Measurements from ENCODE around the gene RPL31.

The RPL31 gene

GRCh38 chr2:100992262-100992661, 9.8 kb upstream of the RPL31 start:
- no peaks in the 10 kb centered on the region for H3K36me3 ChIP-seq (ENCODE audit: control insufficient read depth, low read length)
- no peak overlapping the region for H3K27ac ChIP-seq (ENCODE audit: low read depth, low read length)
- no peaks in the 10 kb centered on the region for H4K20me1 ChIP-seq (ENCODE audit: control insufficient read depth, insufficient read depth, low read depth, low read length)
- H3K4me3 ChIP-seq (ENCODE audit: low read length), result no peak overlapping the region
- H3K27me3 ChIP-seq (ENCODE audit: control insufficient read depth, low read length), result no peaks in the 10 kb centered on the region
- H3K9me3 ChIP-seq (ENCODE audit: control insufficient read depth, insufficient read depth, low read length), result no peaks in the 10 kb centered on the region
- H3F3A ChIP-seq (ENCODE audit: control insufficient read depth, insufficient read depth), result no peaks in the 10 kb centered on the region
- TF ChIP-seq EZH2phosphoT487 (IDR thresholded peaks at IDR 0.05; ENCODE audit: borderline replicate concordance, low read length), result no peak
- TF ChIP-seq, protein P1, sequence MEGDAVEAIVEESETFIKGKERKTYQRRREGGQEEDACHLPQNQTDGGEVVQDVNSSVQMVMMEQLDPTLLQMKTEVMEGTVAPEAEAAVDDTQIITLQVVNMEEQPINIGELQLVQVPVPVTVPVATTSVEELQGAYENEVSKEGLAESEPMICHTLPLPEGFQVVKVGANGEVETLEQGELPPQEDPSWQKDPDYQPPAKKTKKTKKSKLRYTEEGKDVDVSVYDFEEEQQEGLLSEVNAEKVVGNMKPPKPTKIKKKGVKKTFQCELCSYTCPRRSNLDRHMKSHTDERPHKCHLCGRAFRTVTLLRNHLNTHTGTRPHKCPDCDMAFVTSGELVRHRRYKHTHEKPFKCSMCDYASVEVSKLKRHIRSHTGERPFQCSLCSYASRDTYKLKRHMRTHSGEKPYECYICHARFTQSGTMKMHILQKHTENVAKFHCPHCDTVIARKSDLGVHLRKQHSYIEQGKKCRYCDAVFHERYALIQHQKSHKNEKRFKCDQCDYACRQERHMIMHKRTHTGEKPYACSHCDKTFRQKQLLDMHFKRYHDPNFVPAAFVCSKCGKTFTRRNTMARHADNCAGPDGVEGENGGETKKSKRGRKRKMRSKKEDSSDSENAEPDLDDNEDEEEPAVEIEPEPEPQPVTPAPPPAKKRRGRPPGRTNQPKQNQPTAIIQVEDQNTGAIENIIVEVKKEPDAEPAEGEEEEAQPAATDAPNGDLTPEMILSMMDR (IDR thresholded peaks at IDR 0.05; ENCODE audit: low read depth, low read length, poor library complexity, severe bottlenecking), result no peak
- H3K9me2 ChIP-seq (replicated peaks; ENCODE audit: control insufficient read depth, low read length), result no peaks in the 10 kb centered on the region
- no peaks in the 10 kb centered on the region for H3K79me2 ChIP-seq (ENCODE audit: control insufficient read depth, low read length)
- H3K4me2 ChIP-seq (ENCODE audit: low read length), result no peak overlapping the region
- H3K4me1 ChIP-seq (ENCODE audit: control insufficient read depth, low read length), result no peaks in the 10 kb centered on the region

DNA sequence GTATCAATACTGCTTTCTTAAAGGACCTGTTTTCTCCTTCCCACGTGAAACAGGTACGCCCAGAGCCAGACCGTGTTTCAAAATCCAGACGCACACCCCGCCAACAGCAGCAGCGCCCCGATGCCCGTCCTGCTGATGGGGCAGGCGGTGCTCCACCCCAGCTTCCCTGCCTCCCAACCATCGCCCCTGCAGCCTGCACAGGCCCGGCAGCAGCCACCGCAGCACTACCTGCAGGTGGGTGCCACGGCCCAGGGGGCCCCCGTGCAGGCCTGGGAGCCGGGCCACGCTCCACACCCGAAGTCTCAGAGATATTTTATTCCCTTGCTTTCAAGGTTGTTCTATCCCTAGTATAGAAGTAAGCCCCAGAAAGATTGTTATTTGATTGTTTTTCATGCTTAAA, 8.8 kb upstream of the RPL31 start:
- TF ChIP-seq, protein P1 (IDR thresholded peaks at IDR 0.05; ENCODE audit: low read depth, low read length, poor library complexity, severe bottlenecking), result no peak
- no peak for TF ChIP-seq EZH2phosphoT487 (IDR thresholded peaks at IDR 0.05; ENCODE audit: borderline replicate concordance, low read length)
- Histone ChIP-seq H3K9me2 (replicated peaks; ENCODE audit: control insufficient read depth, low read length) (no peaks in the 10 kb centered on the region), H3K4me2 (ENCODE audit: low read length) (no peak overlapping the region), H3K27ac (ENCODE audit: low read depth, low read length) (no peak overlapping the region), H4K20me1 (ENCODE audit: control insufficient read depth, insufficient read depth, low read depth, low read length) (no peaks in the 10 kb centered on the region), H3K27me3 (ENCODE audit: control insufficient read depth, low read length) (no peaks in the 10 kb centered on the region), H3K4me1 (ENCODE audit: control insufficient read depth, low read length) (no peaks in the 10 kb centered on the region), H3K4me3 (ENCODE audit: low read length) (no peak overlapping the region), H3K9me3 (ENCODE audit: control insufficient read depth, insufficient read depth, low read length) (no peaks in the 10 kb centered on the region), H3K79me2 (ENCODE audit: control insufficient read depth, low read length) (no peaks in the 10 kb centered on the region), H3F3A (ENCODE audit: control insufficient read depth, insufficient read depth) (no peaks in the 10 kb centered on the region), H3K36me3 (ENCODE audit: control insufficient read depth, low read length) (no peaks in the 10 kb centered on the region)

DNA sequence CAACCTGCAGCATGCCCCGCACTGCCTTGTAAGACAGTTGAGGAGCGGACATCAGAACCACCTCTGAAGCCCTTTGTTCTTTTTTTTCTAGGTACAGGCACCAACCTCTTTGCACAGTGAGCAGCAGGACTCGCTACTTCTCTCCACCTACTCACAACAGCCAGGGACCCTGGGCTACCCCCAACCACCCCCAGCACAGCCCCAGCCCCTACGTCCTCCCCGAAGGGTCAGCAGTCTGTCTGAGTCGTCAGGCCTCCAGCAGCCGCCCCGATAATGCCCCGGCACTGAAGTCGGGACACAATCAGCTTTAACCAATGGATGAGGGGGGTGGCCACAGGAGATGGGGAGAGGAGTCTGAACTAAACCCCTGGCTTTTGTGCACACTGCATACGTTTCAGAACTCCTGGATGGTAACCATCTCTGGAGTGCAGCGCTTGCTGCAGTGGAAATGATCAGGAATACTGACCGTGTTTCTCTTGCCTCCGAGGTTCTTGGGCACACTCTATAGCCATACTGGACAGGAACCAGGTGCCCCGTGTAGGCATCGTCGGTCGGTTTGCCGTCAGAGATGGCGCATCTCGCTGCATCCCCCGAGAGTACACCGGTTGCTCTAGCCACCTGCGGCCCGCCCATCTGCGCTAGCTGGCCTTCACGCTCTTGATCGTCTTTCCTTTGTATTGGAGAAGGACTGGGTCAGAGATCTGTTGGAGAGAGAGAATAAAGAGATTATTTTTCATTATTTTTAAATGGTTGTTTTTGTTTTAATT, 6.6 kb upstream of the RPL31 start:
- no peak overlapping the region for H3K27ac ChIP-seq (ENCODE audit: low read depth, low read length)
- no peaks in the 10 kb centered on the region for H3K9me2 ChIP-seq (replicated peaks; ENCODE audit: control insufficient read depth, low read length)
- no peaks in the 10 kb centered on the region for H3F3A ChIP-seq (ENCODE audit: control insufficient read depth, insufficient read depth)
- no peaks in the 10 kb centered on the region for H3K36me3 ChIP-seq (ENCODE audit: control insufficient read depth, low read length)
- no peaks in the 10 kb centered on the region for H3K9me3 ChIP-seq (ENCODE audit: control insufficient read depth, insufficient read depth, low read length)
- H3K4me2 ChIP-seq (ENCODE audit: low read length), result no peak overlapping the region
- H3K4me3 ChIP-seq (ENCODE audit: low read length), result no peak overlapping the region
- no peaks in the 10 kb centered on the region for H3K27me3 ChIP-seq (ENCODE audit: control insufficient read depth, low read length)
- TF ChIP-seq, protein P1 (IDR thresholded peaks at IDR 0.05; ENCODE audit: low read depth, low read length, poor library complexity, severe bottlenecking), result no peak
- no peak for TF ChIP-seq EZH2phosphoT487 (IDR thresholded peaks at IDR 0.05; ENCODE audit: borderline replicate concordance, low read length)
- H3K4me1 ChIP-seq (ENCODE audit: control insufficient read depth, low read length), result no peaks in the 10 kb centered on the region
- H4K20me1 ChIP-seq (ENCODE audit: control insufficient read depth, insufficient read depth, low read depth, low read length), result no peaks in the 10 kb centered on the region
- H3K79me2 ChIP-seq (ENCODE audit: control insufficient read depth, low read length), result no peaks in the 10 kb centered on the region

Data from DOHH2 (cell line).